NT2/D1 (cell line): ENCODE data around the gene GUCA1C.

ENCODE experiments used
- SUZ12 ChIP-seq: IDR thresholded peaks from 2 replicates; pipeline ENCODE4 v1.6.1; 2011; ENCODE audit not compliant: insufficient read length, insufficient read depth; ENCODE audit errors: extremely low read depth
- YY1 ChIP-seq: IDR thresholded peaks from 2 replicates; pipeline ENCODE4 v1.6.1; 2011; ENCODE audit not compliant: insufficient read length, insufficient read depth
- ZNF274 ChIP-seq: IDR thresholded peaks from 2 replicates; pipeline ENCODE4 v1.6.1; 2011; ENCODE audit warnings: mild to moderate bottlenecking, low read depth, low read length

DNA sequence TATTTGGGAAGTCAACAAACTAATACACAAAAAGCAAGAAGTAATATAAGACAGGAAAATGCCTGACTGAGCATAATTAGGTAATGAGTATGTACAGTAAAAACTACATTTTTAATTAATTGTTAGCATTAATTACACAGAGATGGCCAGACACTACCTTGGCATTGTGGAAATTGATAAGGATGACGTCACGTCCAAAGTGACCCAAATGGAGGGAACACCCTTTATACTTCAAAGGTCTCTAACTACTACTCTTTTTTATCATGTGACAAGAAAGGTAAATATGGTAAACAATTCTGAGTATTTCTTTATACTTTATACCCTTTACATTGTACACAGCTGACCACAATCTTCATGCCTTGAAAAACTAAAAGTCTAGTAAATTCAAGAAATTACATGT is 22.4 kb upstream of the GUCA1C start:
- TF ChIP-seq YY1 (no peak), ZNF274 (no peak), SUZ12 (no peak)
